Natural killer cell (primary cell): ENCODE measurements around the gene ALK. TPM values are rescaled to one million over a fixed set of nuclear protein-coding genes. Genes with fewer than 3 reads are reported as not detected.

Experiments used
- ATAC-seq, 3 donors: fragments of 150-1000 bp in 2 of 3; fragments of 200-7000 bp in 1 of 3; cut with Tn5 transposase; 1 replicate in 1 of 3; 2 replicates in 2 of 3; pipeline ENCODE4 v1.10.0; 2021; ENCODE audit warnings: mild to moderate bottlenecking in 2 of 3, moderate library complexity in 2 of 3
- DNase-seq, 2 donors: peaks; one replicate each; pipeline versions ENCODE4 v3.0.0 to v3.0.0-alpha.2; 2013 to 2021; ENCODE audit warnings: mixed read lengths in 1 of 2
- H3K27ac ChIP-seq: one replicate; pipeline ENCODE4 v1.5.1; 2013; ENCODE audit warnings: mild to moderate bottlenecking, low read length
- H3K27me3 ChIP-seq: one replicate; pipeline ENCODE4 v1.6.1; 2013; ENCODE audit warnings: low read length; ENCODE audit not compliant: control insufficient read depth, insufficient read depth
- H3K36me3 ChIP-seq: one replicate; pipeline ENCODE4 v1.6.1; 2013; ENCODE audit warnings: low read length; ENCODE audit not compliant: control insufficient read depth, insufficient read depth
- H3K4me1 ChIP-seq: one replicate; pipeline ENCODE4 v1.6.1; 2013; ENCODE audit warnings: low read length; ENCODE audit not compliant: control insufficient read depth, insufficient read depth
- H3K4me3 ChIP-seq: one replicate; pipeline ENCODE4 v1.5.1; 2013; ENCODE audit warnings: low read length
- H3K9me3 ChIP-seq: one replicate; pipeline ENCODE4 v1.6.1; 2013; ENCODE audit warnings: low read length; ENCODE audit not compliant: control insufficient read depth, insufficient read depth
- H3K27ac Mint-ChIP-seq, 2 donors: one replicate each; pipeline ENCODE4 v1.8.0; 2022; ENCODE audit warnings: mild to moderate bottlenecking in 2 of 2, mixed read lengths in 2 of 2, moderate library complexity in 1 of 2
- H3K27me3 Mint-ChIP-seq, 2 donors: one replicate each; pipeline ENCODE4 v1.8.0; 2022; ENCODE audit warnings: low read depth in 2 of 2, mixed read lengths in 2 of 2
- H3K36me3 Mint-ChIP-seq: one replicate; pipeline ENCODE4 v1.8.0; 2022; ENCODE audit warnings: mixed read lengths
- H3K4me1 Mint-ChIP-seq, 2 donors: one replicate each; pipeline ENCODE4 v1.8.0; 2022; ENCODE audit warnings: mixed read lengths in 2 of 2
- H3K4me3 Mint-ChIP-seq: one replicate; pipeline ENCODE4 v1.8.0; 2022; ENCODE audit warnings: mild to moderate bottlenecking, moderate library complexity, mixed read lengths
- H3K9me3 Mint-ChIP-seq, 2 donors: one replicate each; pipeline ENCODE4 v1.8.0; 2022; ENCODE audit warnings: mixed read lengths in 2 of 2
- WGBS: methylation state at CpG from one replicate; pipeline ENCODE4 v1.1.7; 2013; ENCODE audit warnings: missing lambda C conversion rate; ENCODE audit not compliant: insufficient coverage; 5-methylcytosine and 5-hydroxymethylcytosine counted together
- intact Hi-C: fragments of 100-400 bp; cut with micrococcal nuclease; formaldehyde crosslinking; loops from one replicate; pipeline ENCODE4 v1.14.2; 2022
- total RNA-seq, 4 donors: library from RNA; stranded (reverse); fragments of 120-200 nt in 1 of 4; gene quantifications; one replicate each; pipeline versions ENCODE4 v1.2.3 to v1.2.4, GENCODE V29; 2013 to 2022
- TF ChIP-seq, protein P1 (sequence below): fragments of 200-600 bp; IDR thresholded peaks from one replicate; pipeline ENCODE4 v1.8.0; 2022; ENCODE audit warnings: antibody characterized with exemption

Gene ALK
- total RNA-seq, 3 donors from 2014 or later (not counting 1 experiment from before 2014, with no cell fraction given), result not detected

GRCh38 chr2:29894822-29895614 is 26.4 kb downstream of the ALK start:
- Histone ChIP-seq H3K27ac (no peak overlapping the region), H3K36me3 (no peaks in the 10 kb centered on the region), H3K4me1 (no peaks in the 10 kb centered on the region), H3K9me3 (no peaks in the 10 kb centered on the region), H3K4me3 (no peak overlapping the region), H3K27me3 (no peaks in the 10 kb centered on the region)
- no peak overlapping the region for H3K4me3 Mint-ChIP-seq
- H3K36me3 Mint-ChIP-seq, result no peaks in the 10 kb centered on the region
- H3K27ac Mint-ChIP-seq, result no peak overlapping the region
- ATAC-seq, result no peak
- no peaks in the 10 kb centered on the region for H3K9me3 Mint-ChIP-seq
- 70% methylated on average over 3 of the region's 3 CpGs for WGBS
- H3K27me3 Mint-ChIP-seq, result peaks cover 13 to 46% of the 10 kb centered on the region in 2 donors
- intact Hi-C loops, result no loop called here
- H3K4me1 Mint-ChIP-seq, result no peaks in the 10 kb centered on the region
- DNase-seq, result no peak
- TF ChIP-seq, protein P1, sequence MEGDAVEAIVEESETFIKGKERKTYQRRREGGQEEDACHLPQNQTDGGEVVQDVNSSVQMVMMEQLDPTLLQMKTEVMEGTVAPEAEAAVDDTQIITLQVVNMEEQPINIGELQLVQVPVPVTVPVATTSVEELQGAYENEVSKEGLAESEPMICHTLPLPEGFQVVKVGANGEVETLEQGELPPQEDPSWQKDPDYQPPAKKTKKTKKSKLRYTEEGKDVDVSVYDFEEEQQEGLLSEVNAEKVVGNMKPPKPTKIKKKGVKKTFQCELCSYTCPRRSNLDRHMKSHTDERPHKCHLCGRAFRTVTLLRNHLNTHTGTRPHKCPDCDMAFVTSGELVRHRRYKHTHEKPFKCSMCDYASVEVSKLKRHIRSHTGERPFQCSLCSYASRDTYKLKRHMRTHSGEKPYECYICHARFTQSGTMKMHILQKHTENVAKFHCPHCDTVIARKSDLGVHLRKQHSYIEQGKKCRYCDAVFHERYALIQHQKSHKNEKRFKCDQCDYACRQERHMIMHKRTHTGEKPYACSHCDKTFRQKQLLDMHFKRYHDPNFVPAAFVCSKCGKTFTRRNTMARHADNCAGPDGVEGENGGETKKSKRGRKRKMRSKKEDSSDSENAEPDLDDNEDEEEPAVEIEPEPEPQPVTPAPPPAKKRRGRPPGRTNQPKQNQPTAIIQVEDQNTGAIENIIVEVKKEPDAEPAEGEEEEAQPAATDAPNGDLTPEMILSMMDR, result no peak

DNA sequence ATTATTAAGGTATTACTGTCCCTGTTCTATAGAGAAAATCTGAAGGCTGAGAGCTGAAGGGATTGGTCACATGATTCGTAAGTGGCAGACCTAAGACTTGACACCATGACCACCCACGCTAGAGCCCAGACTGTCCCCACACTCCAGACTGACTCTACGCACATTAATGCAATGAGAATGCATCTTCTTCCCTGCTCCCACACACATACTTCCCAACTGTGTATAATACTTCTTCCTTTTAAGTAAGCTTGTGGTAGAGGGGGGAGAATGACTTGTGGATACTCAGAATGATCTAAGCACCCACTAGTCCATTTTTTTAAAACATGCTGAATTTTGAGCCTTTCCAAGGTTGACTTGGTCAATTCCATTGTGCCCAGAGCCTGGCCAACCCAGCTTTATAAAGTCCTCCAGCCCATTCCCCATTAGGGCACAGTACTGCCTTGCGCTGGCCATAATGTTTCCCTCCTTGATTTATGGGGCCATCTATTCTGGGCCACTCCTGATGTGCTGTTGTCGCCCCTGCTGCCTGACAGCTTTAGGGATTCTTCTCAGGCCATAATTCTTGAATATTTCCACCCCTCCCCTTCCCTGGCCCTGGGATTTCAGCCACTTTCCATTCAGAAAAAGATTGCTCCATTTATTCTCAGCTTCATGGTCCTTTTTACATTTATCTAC is 28.7 kb downstream of the ALK start:
- TF ChIP-seq, protein P1, result no peak
- H3K4me1 Mint-ChIP-seq, result no peaks in the 10 kb centered on the region
- 69% methylated on average over 5 of the region's 5 CpGs for WGBS
- DNase-seq, result no peak
- Histone ChIP-seq H3K9me3 (no peaks in the 10 kb centered on the region), H3K27ac (no peak overlapping the region), H3K36me3 (no peaks in the 10 kb centered on the region), H3K4me1 (no peaks in the 10 kb centered on the region), H3K4me3 (no peak overlapping the region), H3K27me3 (no peaks in the 10 kb centered on the region)
- H3K4me3 Mint-ChIP-seq, result no peak overlapping the region
- peaks cover 6 to 54% of the 10 kb centered on the region in 2 donors for H3K27me3 Mint-ChIP-seq
- no peaks in the 10 kb centered on the region for H3K36me3 Mint-ChIP-seq
- no peak overlapping the region for H3K27ac Mint-ChIP-seq
- no peak for ATAC-seq
- intact Hi-C loops, result no loop called here
- no peaks in the 10 kb centered on the region for H3K9me3 Mint-ChIP-seq

GRCh38 chr2:29881089-29881730 is 40.2 kb downstream of the ALK start:
- Histone ChIP-seq H3K36me3 (no peaks in the 10 kb centered on the region), H3K27ac (no peak overlapping the region), H3K27me3 (no peaks in the 10 kb centered on the region), H3K4me3 (no peak overlapping the region), H3K9me3 (no peaks in the 10 kb centered on the region), H3K4me1 (no peaks in the 10 kb centered on the region)
- H3K4me1 Mint-ChIP-seq, result no peaks in the 10 kb centered on the region
- intact Hi-C loops, result no loop called here
- H3K4me3 Mint-ChIP-seq, result no peak overlapping the region
- peaks cover 0 to 2% of the 10 kb centered on the region in 2 donors for H3K9me3 Mint-ChIP-seq
- TF ChIP-seq, protein P1, result no peak
- no peaks in the 10 kb centered on the region for H3K36me3 Mint-ChIP-seq
- 82% methylated on average over 4 of the region's 6 CpGs for WGBS
- no peak for DNase-seq
- H3K27me3 Mint-ChIP-seq, result peaks cover 10 to 12% of the 10 kb centered on the region in 2 donors
- ATAC-seq, result no peak
- H3K27ac Mint-ChIP-seq, result no peak overlapping the region
